ENCODE data around the gene ANKS1A. TPM values are rescaled to one million over a fixed set of nuclear protein-coding genes. Genes with fewer than 3 reads are reported as not detected.
A peak's percentile ranks its signal among the peaks of the same experiment; 100 is the strongest.

ANKS1A gene
- total and polyA plus RNA-seq, 10 donors, result 5.1 to 68.9 (median 45.6) TPM

DNA sequence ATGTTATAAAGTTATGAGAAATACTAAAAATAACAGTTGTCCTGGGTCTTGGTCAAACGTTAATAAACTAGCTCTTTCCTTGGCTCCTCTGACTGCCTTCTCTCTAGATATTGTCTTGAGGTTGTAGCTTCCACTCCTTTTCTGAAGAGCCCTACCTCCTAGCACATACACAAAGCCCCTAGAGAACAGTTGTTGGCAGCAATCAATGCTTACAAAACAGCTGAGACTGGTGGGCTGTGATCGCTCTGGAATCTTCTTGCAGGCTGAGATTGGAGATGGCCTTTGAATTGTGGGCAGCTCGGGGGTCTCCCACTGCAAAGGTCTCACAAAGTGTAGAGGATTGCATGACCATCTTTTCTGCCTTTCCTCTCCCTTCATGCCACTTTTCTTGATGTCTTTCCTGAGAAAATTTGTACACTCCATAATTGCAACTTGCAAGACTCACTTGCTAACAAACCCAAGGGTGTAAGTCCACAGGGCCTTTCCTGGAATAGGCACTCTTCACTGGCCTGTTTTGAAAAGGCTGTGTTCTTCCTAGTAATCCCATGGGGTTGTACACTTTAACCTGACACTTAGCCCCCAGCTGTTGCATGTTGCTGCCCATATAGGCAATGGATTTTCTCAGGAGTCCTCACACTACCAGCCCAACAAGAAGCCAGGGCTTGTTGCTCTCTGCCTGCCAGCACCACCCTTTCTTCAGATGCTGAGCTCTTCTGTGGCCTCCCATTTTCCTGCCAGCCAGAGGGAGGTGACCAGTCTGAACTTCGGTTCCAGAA lies 152.2 kb downstream of the ANKS1A start:
- intact Hi-C loops (cut with DNase I; ENCODE audit: low total_unique reads), result no loop called here
- Histone ChIP-seq H3K9me3 (no peaks in the 10 kb centered on the region), H3K4me3 (no peak overlapping the region), H3K27ac (peak overlapping the region in 3 of 8 donors; percentile 26 to 89 (median 79)), H3K36me3 (peaks cover 0 to 82% (median 0%) of the 10 kb centered on the region in 6 donors), H3K4me1 (peaks cover 10 to 84% (median 56%) of the 10 kb centered on the region in 6 donors), H3K27me3 (replicated peaks in 1 of 7) (no peaks in the 10 kb centered on the region)
- DNase-seq, result no peak
- 73 to 88% (median 78%) methylated on average over 4 of the region's 4 CpGs for WGBS, 5 donors
- TF ChIP-seq, protein P1, sequence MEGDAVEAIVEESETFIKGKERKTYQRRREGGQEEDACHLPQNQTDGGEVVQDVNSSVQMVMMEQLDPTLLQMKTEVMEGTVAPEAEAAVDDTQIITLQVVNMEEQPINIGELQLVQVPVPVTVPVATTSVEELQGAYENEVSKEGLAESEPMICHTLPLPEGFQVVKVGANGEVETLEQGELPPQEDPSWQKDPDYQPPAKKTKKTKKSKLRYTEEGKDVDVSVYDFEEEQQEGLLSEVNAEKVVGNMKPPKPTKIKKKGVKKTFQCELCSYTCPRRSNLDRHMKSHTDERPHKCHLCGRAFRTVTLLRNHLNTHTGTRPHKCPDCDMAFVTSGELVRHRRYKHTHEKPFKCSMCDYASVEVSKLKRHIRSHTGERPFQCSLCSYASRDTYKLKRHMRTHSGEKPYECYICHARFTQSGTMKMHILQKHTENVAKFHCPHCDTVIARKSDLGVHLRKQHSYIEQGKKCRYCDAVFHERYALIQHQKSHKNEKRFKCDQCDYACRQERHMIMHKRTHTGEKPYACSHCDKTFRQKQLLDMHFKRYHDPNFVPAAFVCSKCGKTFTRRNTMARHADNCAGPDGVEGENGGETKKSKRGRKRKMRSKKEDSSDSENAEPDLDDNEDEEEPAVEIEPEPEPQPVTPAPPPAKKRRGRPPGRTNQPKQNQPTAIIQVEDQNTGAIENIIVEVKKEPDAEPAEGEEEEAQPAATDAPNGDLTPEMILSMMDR (IDR thresholded peaks at IDR 0.05 in 8 of 11, conservative IDR thresholded peaks at IDR 0.05 in 3 of 11), result no peak
- TF ChIP-seq POLR2A (IDR thresholded peaks at IDR 0.05) (no peak), POLR2AphosphoS5 (IDR thresholded peaks at IDR 0.05) (no peak)

DNA sequence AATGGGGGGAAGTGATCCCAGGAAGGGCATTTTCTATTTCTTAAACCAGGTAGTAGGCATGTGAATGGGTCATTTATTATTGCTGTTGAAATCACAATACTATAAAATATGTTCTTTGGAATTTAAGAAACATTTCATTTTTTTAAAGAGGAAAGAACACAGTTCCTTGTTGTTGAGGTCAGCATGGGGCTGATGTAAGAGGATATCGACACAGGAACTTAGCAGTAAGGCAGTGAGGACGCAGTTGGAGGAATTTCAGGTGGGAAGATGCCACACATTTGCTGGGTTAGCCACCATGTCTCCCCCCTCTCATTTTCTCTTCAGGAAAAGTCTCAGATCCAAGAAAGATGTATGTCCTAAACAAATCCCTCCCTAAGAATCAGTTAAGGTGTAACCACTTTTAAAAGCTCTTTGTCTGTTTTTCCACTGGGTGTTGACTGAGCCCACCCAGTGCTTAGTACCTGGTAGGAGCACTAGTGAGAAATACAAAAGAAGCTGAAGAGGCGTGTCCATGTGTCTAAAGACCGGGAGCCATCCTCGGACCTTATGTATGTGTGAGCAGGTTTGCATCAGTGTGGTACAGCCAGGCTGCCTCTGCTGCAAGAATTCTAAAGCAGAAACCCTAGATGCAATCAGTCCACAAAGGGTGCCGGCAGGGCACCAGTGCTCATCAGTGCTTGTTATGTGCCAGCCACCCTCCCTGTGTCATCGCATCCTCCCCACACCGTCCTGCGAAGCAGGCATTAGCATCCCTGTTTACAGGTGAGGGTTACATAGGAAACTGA lies 153.2 kb downstream of the ANKS1A start:
- Histone ChIP-seq H3K36me3 (peaks cover 0 to 73% (median 0%) of the 10 kb centered on the region in 6 donors), H3K27ac (peak overlapping the region in 4 of 8 donors; percentile 26 to 89 (median 78)), H3K4me1 (peaks cover 18 to 84% (median 61%) of the 10 kb centered on the region in 6 donors), H3K27me3 (replicated peaks in 1 of 7) (no peaks in the 10 kb centered on the region), H3K9me3 (no peaks in the 10 kb centered on the region), H3K4me3 (no peak overlapping the region)
- WGBS, 5 donors, result 78 to 92% (median 84%) methylated on average over 9 of the region's 9 CpGs
- DNase-seq, result no peak
- TF ChIP-seq, protein P1 (IDR thresholded peaks at IDR 0.05 in 8 of 11, conservative IDR thresholded peaks at IDR 0.05 in 3 of 11), result no peak
- TF ChIP-seq POLR2A (IDR thresholded peaks at IDR 0.05) (no peak), POLR2AphosphoS5 (IDR thresholded peaks at IDR 0.05) (no peak)
- intact Hi-C loops (cut with DNase I; ENCODE audit: low total_unique reads), result no loop called here

DNA sequence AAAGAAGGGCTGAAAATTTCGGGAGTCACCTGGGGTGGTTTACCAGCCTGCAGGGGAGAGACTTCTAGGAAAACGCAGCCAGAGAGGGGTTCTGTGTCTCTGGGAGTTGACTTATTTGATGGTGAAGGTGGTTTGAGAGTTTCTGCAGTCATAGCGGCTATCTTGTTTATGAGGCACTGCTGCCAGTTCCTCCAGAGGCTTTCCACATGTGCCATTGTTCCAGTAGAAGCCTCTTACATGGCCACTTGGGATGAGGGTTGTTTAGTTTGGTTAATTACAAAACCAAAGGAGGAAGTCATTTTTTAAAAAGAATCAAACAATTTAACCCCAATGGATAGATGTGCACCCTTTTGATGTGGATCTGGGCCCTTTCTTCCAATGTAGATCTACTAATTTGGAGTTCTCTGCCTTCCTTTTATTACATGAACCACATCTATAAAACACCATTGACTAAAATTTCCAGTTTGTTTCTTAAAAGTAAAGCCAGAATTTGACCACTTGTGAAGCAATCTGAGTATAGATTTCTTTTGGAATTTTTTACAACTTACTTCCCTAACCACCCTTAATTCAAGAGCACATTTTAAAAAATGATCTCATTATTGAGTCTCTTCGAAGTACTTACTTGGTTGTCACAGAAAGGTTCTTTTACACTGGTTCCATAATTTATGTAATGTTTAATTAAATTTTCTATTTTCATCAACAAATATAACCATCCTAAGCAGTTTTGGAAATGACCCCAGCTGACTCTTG lies 154.5 kb downstream of the ANKS1A start:
- intact Hi-C loops (cut with DNase I; ENCODE audit: low total_unique reads), result no loop called here
- WGBS, 5 donors, result 56 to 76% (median 67%) methylated on average over 4 of the region's 4 CpGs
- no peaks in the 10 kb centered on the region for H3K27me3 ChIP-seq (replicated peaks in 1 of 7)
- TF ChIP-seq, protein P1 (IDR thresholded peaks at IDR 0.05 in 8 of 11, conservative IDR thresholded peaks at IDR 0.05 in 3 of 11), result no peak
- TF ChIP-seq POLR2A (IDR thresholded peaks at IDR 0.05) (no peak), POLR2AphosphoS5 (IDR thresholded peaks at IDR 0.05) (no peak)
- H3K9me3 ChIP-seq, result no peaks in the 10 kb centered on the region
- peaks cover 28 to 88% (median 71%) of the 10 kb centered on the region in 6 donors for H3K4me1 ChIP-seq
- DNase-seq, result no peak
- no peak overlapping the region for H3K4me3 ChIP-seq
- peaks cover 0 to 60% (median 0%) of the 10 kb centered on the region in 6 donors for H3K36me3 ChIP-seq
- H3K27ac ChIP-seq, result peak overlapping the region; percentile 30 to 89 (median 78)
